NT2/D1 (cell line): ENCODE data around the gene RBMS1.

Experiments used
- SUZ12 ChIP-seq: IDR thresholded peaks from 2 replicates; pipeline ENCODE4 v1.6.1; 2011; ENCODE audit not compliant: insufficient read length, insufficient read depth; ENCODE audit errors: extremely low read depth
- YY1 ChIP-seq: IDR thresholded peaks from 2 replicates; pipeline ENCODE4 v1.6.1; 2011; ENCODE audit not compliant: insufficient read length, insufficient read depth
- ZNF274 ChIP-seq: IDR thresholded peaks from 2 replicates; pipeline ENCODE4 v1.6.1; 2011; ENCODE audit warnings: mild to moderate bottlenecking, low read depth, low read length

- TF ChIP-seq YY1 (no peak), SUZ12 (no peak), ZNF274 (no peak)
Measured at GRCh38 chr2:160460333-160460731, 33.3 kb downstream of the RBMS1 start.
